Vagina (tissue), 2 donors: ENCODE results near the gene GPR17.

ENCODE experiments used
- POLR2AphosphoS5 ChIP-seq, 2 donors: sonication (generic); formaldehyde crosslinking; IDR thresholded peaks; one replicate each; pipeline ENCODE4 v1.9.0; 2017; ENCODE audit warnings: antibody characterized with exemption in 2 of 2, mild to moderate bottlenecking in 2 of 2, low read depth in 1 of 2; ENCODE audit not compliant: insufficient read depth in 1 of 2
- TF ChIP-seq, protein P1 (sequence below), 3 experiments: fragments of 450-650 bp in 2 of 3; fragments of 200-600 bp in 1 of 3; sonication (generic) in 1 of 3; IDR thresholded peaks; one replicate each; pipeline ENCODE4 v1.5.1; 2017 to 2019; ENCODE audit warnings: antibody characterized with exemption in 3 of 3, mild to moderate bottlenecking in 2 of 3, moderate library complexity in 2 of 3

DNA sequence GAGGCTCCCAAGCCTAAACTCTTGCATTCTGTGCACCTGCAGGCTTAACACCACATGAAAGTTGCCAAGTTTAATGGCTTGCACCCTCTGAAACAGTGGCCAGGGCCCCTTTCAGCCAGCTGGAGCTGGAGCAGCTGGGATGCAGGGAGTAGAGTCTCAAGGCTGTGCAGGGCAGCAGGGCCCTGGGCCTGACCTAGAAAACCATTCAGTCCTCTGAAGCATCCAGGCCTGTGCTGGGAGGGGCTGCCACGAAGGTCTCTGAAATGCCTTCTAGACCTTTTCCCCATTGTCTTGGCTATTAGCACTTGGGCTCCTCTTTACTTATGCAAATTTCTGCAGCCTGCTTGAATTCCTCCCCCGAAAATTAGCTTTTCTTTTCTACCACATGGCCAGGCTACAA lies 44.7 kb downstream of the GPR17 start:
- TF ChIP-seq, protein P1, sequence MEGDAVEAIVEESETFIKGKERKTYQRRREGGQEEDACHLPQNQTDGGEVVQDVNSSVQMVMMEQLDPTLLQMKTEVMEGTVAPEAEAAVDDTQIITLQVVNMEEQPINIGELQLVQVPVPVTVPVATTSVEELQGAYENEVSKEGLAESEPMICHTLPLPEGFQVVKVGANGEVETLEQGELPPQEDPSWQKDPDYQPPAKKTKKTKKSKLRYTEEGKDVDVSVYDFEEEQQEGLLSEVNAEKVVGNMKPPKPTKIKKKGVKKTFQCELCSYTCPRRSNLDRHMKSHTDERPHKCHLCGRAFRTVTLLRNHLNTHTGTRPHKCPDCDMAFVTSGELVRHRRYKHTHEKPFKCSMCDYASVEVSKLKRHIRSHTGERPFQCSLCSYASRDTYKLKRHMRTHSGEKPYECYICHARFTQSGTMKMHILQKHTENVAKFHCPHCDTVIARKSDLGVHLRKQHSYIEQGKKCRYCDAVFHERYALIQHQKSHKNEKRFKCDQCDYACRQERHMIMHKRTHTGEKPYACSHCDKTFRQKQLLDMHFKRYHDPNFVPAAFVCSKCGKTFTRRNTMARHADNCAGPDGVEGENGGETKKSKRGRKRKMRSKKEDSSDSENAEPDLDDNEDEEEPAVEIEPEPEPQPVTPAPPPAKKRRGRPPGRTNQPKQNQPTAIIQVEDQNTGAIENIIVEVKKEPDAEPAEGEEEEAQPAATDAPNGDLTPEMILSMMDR (IDR thresholded peaks at IDR 0.05) = no peak
- no peak for TF ChIP-seq POLR2AphosphoS5 (IDR thresholded peaks at IDR 0.05; ENCODE audit: insufficient read depth in 1 of 2, low read depth in 1 of 2)
